Brain microvascular endothelial cell (primary cell): ENCODE measurements around the gene ST7.

Source experiments
- DNase-seq: peaks from one replicate; pipeline ENCODE4 v3.0.0-alpha.2; 2020
- H3K27ac ChIP-seq: fragments of 250-450 bp; sonication (Bioruptor Pico); 2 replicates; pipeline ENCODE4 v1.5.1; 2020; ENCODE audit warnings: mild to moderate bottlenecking, moderate library complexity
- H3K27me3 ChIP-seq: fragments of 250-450 bp; sonication (Bioruptor Pico); replicated peaks from 2 replicates; pipeline ENCODE4 v1.5.1; 2020; ENCODE audit warnings: mild to moderate bottlenecking
- H3K36me3 ChIP-seq: fragments of 250-450 bp; sonication (Bioruptor Pico); replicated peaks from 2 replicates; pipeline ENCODE4 v1.5.1; 2020; ENCODE audit warnings: mild to moderate bottlenecking
- H3K4me3 ChIP-seq: 2 replicates; pipeline ENCODE4 v1.5.1; 2011; ENCODE audit warnings: low read depth, mild to moderate bottlenecking, control low read depth, low read length, moderate library complexity
- in situ Hi-C: cut with HindIII; loops from 2 replicates; pipeline ENCODE4 v1.10.0; 2017; ENCODE audit warnings: low sequenced_read_pairs, low pct_ligation_motif_present
- TF ChIP-seq, protein P1 (sequence below): IDR thresholded peaks from 2 replicates; pipeline ENCODE4 v1.5.1; 2011; ENCODE audit warnings: low read depth, mild to moderate bottlenecking, moderate library complexity, low read length, control low read depth, inconsistent platforms; ENCODE audit errors: missing control alignments

The ST7 gene

GRCh38 chr7:117087639-117088396 lies 134.5 kb downstream of the ST7 start:
- in situ Hi-C loops: no loop called here
- Histone ChIP-seq H3K4me3 (no peak overlapping the region), H3K27me3 (no peaks in the 10 kb centered on the region), H3K27ac (no peak overlapping the region), H3K36me3 (no peaks in the 10 kb centered on the region)
- DNase-seq: no peak
- TF ChIP-seq, protein P1, sequence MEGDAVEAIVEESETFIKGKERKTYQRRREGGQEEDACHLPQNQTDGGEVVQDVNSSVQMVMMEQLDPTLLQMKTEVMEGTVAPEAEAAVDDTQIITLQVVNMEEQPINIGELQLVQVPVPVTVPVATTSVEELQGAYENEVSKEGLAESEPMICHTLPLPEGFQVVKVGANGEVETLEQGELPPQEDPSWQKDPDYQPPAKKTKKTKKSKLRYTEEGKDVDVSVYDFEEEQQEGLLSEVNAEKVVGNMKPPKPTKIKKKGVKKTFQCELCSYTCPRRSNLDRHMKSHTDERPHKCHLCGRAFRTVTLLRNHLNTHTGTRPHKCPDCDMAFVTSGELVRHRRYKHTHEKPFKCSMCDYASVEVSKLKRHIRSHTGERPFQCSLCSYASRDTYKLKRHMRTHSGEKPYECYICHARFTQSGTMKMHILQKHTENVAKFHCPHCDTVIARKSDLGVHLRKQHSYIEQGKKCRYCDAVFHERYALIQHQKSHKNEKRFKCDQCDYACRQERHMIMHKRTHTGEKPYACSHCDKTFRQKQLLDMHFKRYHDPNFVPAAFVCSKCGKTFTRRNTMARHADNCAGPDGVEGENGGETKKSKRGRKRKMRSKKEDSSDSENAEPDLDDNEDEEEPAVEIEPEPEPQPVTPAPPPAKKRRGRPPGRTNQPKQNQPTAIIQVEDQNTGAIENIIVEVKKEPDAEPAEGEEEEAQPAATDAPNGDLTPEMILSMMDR: no peak

DNA sequence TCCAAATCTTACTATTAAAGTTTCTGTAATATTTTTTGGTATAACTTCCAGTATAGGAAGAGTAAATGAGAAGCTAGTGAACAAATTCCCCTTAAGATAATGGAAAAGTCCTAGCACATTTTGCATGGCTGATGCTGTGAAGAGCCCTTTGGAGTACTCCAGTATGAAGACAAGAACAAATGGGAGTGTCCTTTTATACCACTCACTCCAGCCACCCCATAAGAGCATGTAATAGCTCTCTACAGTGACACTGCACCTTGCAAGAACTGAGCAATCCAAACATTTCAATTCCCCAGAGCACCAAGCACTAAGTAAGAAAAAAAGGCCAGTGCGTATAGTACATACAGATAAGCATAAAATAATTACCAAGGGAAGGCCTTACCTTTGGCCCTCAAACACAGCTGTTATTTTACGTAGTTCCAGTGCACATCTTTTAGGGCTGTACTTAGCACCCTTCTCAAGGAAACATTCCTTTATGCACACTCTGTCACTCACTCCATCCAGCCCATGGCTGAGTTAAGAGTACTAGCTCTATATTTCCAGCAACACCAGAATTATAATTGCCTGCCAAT lies 135.4 kb downstream of the ST7 start:
- Histone ChIP-seq H3K36me3 (no peaks in the 10 kb centered on the region), H3K27me3 (no peaks in the 10 kb centered on the region), H3K27ac (no peak overlapping the region), H3K4me3 (no peak overlapping the region)
- no peak for DNase-seq
- TF ChIP-seq, protein P1: no peak
- in situ Hi-C loops: no loop called here

GRCh38 chr7:117090791-117091190 lies 137.5 kb downstream of the ST7 start:
- no peaks in the 10 kb centered on the region for H3K36me3 ChIP-seq
- H3K4me3 ChIP-seq: no peak overlapping the region
- H3K27ac ChIP-seq: no peak overlapping the region
- TF ChIP-seq, protein P1: no peak
- H3K27me3 ChIP-seq: no peaks in the 10 kb centered on the region
- in situ Hi-C loops: no loop called here
- no peak for DNase-seq

- no peak for DNase-seq
- H3K27ac ChIP-seq: no peak overlapping the region
- no peaks in the 10 kb centered on the region for H3K27me3 ChIP-seq
- TF ChIP-seq, protein P1: no peak
- H3K4me3 ChIP-seq: no peak overlapping the region
- H3K36me3 ChIP-seq: no peaks in the 10 kb centered on the region
- in situ Hi-C loops: no loop called here
These were observed 138.4 kb downstream of the ST7 start for GRCh38 chr7:117091721-117092120.

DNA sequence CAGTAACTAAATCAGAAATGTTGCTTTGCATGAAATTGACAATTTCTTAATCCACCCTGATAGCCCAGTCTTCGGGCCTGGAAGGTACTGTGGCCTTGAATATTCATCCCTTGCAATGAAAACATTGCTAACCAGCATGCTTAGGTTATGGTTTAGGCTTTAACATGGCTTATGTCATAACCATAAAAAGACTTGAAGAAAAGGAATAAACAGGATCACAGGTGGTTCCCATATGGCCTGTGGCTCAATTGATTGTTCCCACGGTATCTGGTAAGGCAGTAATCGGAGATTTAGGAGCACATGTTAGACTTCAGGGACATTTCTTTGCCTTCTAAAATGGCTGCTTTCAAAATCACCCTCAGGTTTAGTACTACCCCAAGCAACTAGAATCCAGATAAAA lies 139.5 kb downstream of the ST7 start:
- Histone ChIP-seq H3K27ac (no peak overlapping the region), H3K27me3 (no peaks in the 10 kb centered on the region), H3K36me3 (no peaks in the 10 kb centered on the region), H3K4me3 (no peak overlapping the region)
- TF ChIP-seq, protein P1: no peak
- in situ Hi-C loops: no loop called here
- DNase-seq: no peak
